HepG2 (cell line): ENCODE results near the gene BTNL3.

Experiments
- ATF7-NPFF ChIP-seq: sonication (generic); formaldehyde crosslinking; IDR thresholded peaks from 2 replicates; pipeline ENCODE4 v1.8.1; 2023; ENCODE audit warnings: mild to moderate bottlenecking, low read depth, missing genetic modification reagents, moderate library complexity
- KLF13 ChIP-seq: sonication (generic); formaldehyde crosslinking; IDR thresholded peaks from 2 replicates; pipeline ENCODE4 v1.4.0; 2020; ENCODE audit warnings: mild to moderate bottlenecking, missing genetic modification reagents
- POLR2A ChIP-seq, 2 experiments: IDR thresholded peaks; 2 replicates each; pipeline ENCODE4 v1.6.1; 2011; ENCODE audit warnings: low read depth in 2 of 2, low read length in 2 of 2, mild to moderate bottlenecking in 1 of 2, moderate library complexity in 1 of 2; ENCODE audit not compliant: insufficient read depth in 1 of 2
- ZBTB21 ChIP-seq: sonication (generic); formaldehyde crosslinking; IDR thresholded peaks from 2 replicates; pipeline ENCODE4 v1.4.0; 2020; ENCODE audit warnings: missing genetic modification reagents
- TF ChIP-seq, protein P1 (sequence below): sonication (generic); formaldehyde crosslinking; IDR thresholded peaks from 2 replicates; pipeline ENCODE4 v1.5.0; 2020; ENCODE audit warnings: mild to moderate bottlenecking, missing genetic modification reagents, moderate library complexity
- TF ChIP-seq, protein P2 (sequence below): conservative IDR thresholded peaks from 2 replicates; pipeline ENCODE4 v1.6.1; 2018; ENCODE audit warnings: missing genetic modification reagents
- TF ChIP-seq, protein P3 (sequence below): sonication (generic); formaldehyde crosslinking; IDR thresholded peaks from 2 replicates; pipeline ENCODE4 v1.5.0; 2020; ENCODE audit warnings: missing genetic modification reagents

DNA sequence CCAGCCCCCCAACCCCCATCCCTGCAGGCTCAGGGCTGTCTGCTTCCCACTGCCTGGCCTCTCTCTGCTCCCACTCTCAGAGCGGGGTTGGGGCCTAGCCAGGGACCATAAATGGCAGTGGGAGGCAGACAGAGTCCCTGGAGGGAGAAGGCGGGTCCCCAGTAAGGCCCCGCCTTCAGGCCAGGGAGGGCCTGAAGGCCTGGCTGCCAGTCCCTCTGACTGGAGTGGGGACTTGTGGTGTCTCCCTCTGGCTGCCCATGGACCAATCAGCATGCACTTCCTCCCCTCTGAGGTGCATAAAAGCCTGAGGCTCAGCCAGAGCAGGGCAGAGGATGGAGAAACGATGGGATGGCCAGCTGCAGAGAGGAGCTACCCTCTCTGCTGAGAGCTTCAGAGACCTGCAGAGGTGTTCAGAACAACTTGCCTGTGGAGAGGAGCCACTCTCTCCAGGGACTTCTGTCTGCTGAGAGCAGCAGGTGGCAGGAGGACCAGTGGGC is 48.8 kb downstream of the BTNL3 start:
- TF ChIP-seq POLR2A (IDR thresholded peaks at IDR 0.05; ENCODE audit: insufficient read depth in 1 of 2, low read depth in 2 of 2, low read length in 2 of 2), result no peak
- TF ChIP-seq, protein P1, sequence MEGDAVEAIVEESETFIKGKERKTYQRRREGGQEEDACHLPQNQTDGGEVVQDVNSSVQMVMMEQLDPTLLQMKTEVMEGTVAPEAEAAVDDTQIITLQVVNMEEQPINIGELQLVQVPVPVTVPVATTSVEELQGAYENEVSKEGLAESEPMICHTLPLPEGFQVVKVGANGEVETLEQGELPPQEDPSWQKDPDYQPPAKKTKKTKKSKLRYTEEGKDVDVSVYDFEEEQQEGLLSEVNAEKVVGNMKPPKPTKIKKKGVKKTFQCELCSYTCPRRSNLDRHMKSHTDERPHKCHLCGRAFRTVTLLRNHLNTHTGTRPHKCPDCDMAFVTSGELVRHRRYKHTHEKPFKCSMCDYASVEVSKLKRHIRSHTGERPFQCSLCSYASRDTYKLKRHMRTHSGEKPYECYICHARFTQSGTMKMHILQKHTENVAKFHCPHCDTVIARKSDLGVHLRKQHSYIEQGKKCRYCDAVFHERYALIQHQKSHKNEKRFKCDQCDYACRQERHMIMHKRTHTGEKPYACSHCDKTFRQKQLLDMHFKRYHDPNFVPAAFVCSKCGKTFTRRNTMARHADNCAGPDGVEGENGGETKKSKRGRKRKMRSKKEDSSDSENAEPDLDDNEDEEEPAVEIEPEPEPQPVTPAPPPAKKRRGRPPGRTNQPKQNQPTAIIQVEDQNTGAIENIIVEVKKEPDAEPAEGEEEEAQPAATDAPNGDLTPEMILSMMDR (CRISPR knock-in tag), result no peak
- TF ChIP-seq, protein P2, sequence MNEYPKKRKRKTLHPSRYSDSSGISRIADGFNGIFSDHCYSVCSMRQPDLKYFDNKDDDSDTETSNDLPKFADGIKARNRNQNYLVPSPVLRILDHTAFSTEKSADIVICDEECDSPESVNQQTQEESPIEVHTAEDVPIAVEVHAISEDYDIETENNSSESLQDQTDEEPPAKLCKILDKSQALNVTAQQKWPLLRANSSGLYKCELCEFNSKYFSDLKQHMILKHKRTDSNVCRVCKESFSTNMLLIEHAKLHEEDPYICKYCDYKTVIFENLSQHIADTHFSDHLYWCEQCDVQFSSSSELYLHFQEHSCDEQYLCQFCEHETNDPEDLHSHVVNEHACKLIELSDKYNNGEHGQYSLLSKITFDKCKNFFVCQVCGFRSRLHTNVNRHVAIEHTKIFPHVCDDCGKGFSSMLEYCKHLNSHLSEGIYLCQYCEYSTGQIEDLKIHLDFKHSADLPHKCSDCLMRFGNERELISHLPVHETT (CRISPR knock-in tag), result no peak
- no peak for TF ChIP-seq KLF13 (CRISPR knock-in tag)
- no peak for TF ChIP-seq ZBTB21
- no peak for TF ChIP-seq ATF7-NPFF
- TF ChIP-seq, protein P3, sequence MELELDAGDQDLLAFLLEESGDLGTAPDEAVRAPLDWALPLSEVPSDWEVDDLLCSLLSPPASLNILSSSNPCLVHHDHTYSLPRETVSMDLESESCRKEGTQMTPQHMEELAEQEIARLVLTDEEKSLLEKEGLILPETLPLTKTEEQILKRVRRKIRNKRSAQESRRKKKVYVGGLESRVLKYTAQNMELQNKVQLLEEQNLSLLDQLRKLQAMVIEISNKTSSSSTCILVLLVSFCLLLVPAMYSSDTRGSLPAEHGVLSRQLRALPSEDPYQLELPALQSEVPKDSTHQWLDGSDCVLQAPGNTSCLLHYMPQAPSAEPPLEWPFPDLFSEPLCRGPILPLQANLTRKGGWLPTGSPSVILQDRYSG, result no peak
